Fibroblast of villous mesenchyme (primary cell): ENCODE data around the gene SERPINB1. TPM values are rescaled to one million over a fixed set of nuclear protein-coding genes. Genes with fewer than 3 reads are reported as not detected.

Experiments
- DNase-seq: peaks from one replicate; pipeline ENCODE4 v3.0.0-alpha.2; 2010; ENCODE audit warnings: low read depth
- H3K4me3 ChIP-seq: 2 replicates; pipeline ENCODE4 v1.5.1; 2011; ENCODE audit warnings: low read depth, mild to moderate bottlenecking, low read length
- CTCF ChIP-seq: IDR thresholded peaks from 2 replicates; pipeline ENCODE4 v1.5.1; 2012; ENCODE audit warnings: low read depth, mild to moderate bottlenecking, low read length; ENCODE audit not compliant: insufficient read depth
- total RNA-seq: library from RNA; depleted of rRNA; stranded (reverse); fragments of >200 nt; gene quantifications from 2 replicates; pipeline ENCODE4 v1.2.3, GENCODE V29; 2012

Gene SERPINB1
- total RNA-seq, 1 donor = 25.9 TPM

- no peak for TF ChIP-seq CTCF
- no peak overlapping the region for H3K4me3 ChIP-seq
- no peak for DNase-seq
Measured at GRCh38 chr6:2852921-2853322, 11.3 kb upstream of the SERPINB1 start.

DNA sequence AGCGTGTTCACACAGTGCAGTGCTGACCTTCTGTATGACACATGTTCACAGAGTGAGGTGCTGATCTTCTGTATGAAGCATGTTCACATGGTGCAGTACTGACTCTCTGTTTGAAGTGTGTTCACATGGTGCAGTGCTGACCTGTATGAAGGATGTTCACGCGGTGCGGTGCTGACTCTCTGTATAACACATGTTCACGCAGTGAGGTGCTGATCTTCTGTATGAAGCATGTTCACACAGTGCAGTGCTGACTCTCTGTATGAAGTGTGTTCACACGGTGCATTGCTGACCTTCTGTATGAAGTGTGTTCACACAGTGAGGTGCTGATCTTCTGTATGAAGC is 10.8 kb upstream of the SERPINB1 start:
- DNase-seq = no peak

GRCh38 chr6:2851727-2852513 is 10.3 kb upstream of the SERPINB1 start:
- no peak for TF ChIP-seq CTCF
- no peak overlapping the region for H3K4me3 ChIP-seq
- no peak for DNase-seq

More for the DNA sequence above, 10.8 kb upstream of the SERPINB1 start:
- no peak for TF ChIP-seq CTCF
- no peak overlapping the region for H3K4me3 ChIP-seq

- H3K4me3 ChIP-seq = no peak overlapping the region
- DNase-seq = peak; percentile 57
- no peak for TF ChIP-seq CTCF
Measured at GRCh38 chr6:2850538-2851113, 9.0 kb upstream of the SERPINB1 start.

- no peak for TF ChIP-seq CTCF
- H3K4me3 ChIP-seq = no peak overlapping the region
- no peak for DNase-seq
Measured at GRCh38 chr6:2848851-2849250, 7.2 kb upstream of the SERPINB1 start.

- DNase-seq = no peak
- TF ChIP-seq CTCF = no peak
- no peak overlapping the region for H3K4me3 ChIP-seq
Measured at GRCh38 chr6:2845880-2846208, 4.2 kb upstream of the SERPINB1 start.

- no peak for TF ChIP-seq CTCF
- no peak for DNase-seq
- no peak overlapping the region for H3K4me3 ChIP-seq
Measured at GRCh38 chr6:2844008-2844407, 2.3 kb upstream of the SERPINB1 start.
